Loucy (cell line): ENCODE measurements around the gene RNF157.

Source experiments
- H2AFZ ChIP-seq: fragments of 200-600 bp; sonication (generic); 2 replicates; pipeline ENCODE4 v1.6.0; 2016; ENCODE audit warnings: antibody characterized with exemption, mild to moderate bottlenecking, low read length, moderate library complexity
- H3F3A ChIP-seq: fragments of 200-600 bp; 2 replicates; pipeline ENCODE4 v1.6.0; 2016; ENCODE audit warnings: antibody characterized with exemption, low read depth, mild to moderate bottlenecking
- H3K27me3 ChIP-seq: fragments of 200-600 bp; sonication (generic); 2 replicates; pipeline ENCODE4 v1.6.1; 2014; ENCODE audit warnings: low read length, mild to moderate bottlenecking; ENCODE audit not compliant: insufficient read depth, poor library complexity, severe bottlenecking
- H3K36me3 ChIP-seq: fragments of 200-600 bp; sonication (generic); 2 replicates; pipeline ENCODE4 v1.6.1; 2016; ENCODE audit warnings: low read length; ENCODE audit not compliant: insufficient read depth
- H3K4me1 ChIP-seq: fragments of 200-600 bp; sonication (generic); 2 replicates; pipeline ENCODE4 v1.5.1; 2014; ENCODE audit warnings: low read length, mild to moderate bottlenecking; ENCODE audit not compliant: insufficient read depth, poor library complexity, severe bottlenecking
- H3K4me2 ChIP-seq: fragments of 200-600 bp; sonication (generic); 2 replicates; pipeline ENCODE4 v1.6.0; 2014; ENCODE audit warnings: antibody characterized with exemption, low read length, low read depth, mild to moderate bottlenecking; ENCODE audit not compliant: poor library complexity, severe bottlenecking
- H3K4me3 ChIP-seq: fragments of 200-600 bp; sonication (generic); 2 replicates; pipeline ENCODE4 v1.5.1; 2014; ENCODE audit warnings: low read length, mild to moderate bottlenecking, mixed read lengths; ENCODE audit not compliant: poor library complexity, severe bottlenecking
- H3K79me2 ChIP-seq: fragments of 200-600 bp; sonication (generic); 2 replicates; pipeline ENCODE4 v1.6.1; 2014; ENCODE audit warnings: low read length; ENCODE audit not compliant: insufficient read depth
- H3K9ac ChIP-seq: fragments of 200-600 bp; sonication (generic); 2 replicates; pipeline ENCODE4 v1.6.0; 2014; ENCODE audit warnings: mild to moderate bottlenecking, low read depth, low read length, moderate library complexity; ENCODE audit not compliant: poor library complexity, severe bottlenecking
- H3K9me2 ChIP-seq: fragments of 200-600 bp; sonication (generic); replicated peaks from 2 replicates; pipeline ENCODE4 v1.6.1; 2016; ENCODE audit warnings: low read depth, low read length, mixed read lengths
- H3K9me3 ChIP-seq: fragments of 200-600 bp; sonication (generic); 2 replicates; pipeline ENCODE4 v1.6.1; 2014; ENCODE audit warnings: mild to moderate bottlenecking, antibody characterized with exemption, low read length, low read depth; ENCODE audit not compliant: insufficient read depth
- H4K20me1 ChIP-seq: fragments of 200-600 bp; sonication (generic); 2 replicates; pipeline ENCODE4 v1.6.0; 2014; ENCODE audit warnings: antibody characterized with exemption, low read length, mild to moderate bottlenecking; ENCODE audit not compliant: insufficient read depth, poor library complexity, severe bottlenecking
- EZH2phosphoT487 ChIP-seq: fragments of 200-600 bp; IDR thresholded peaks from 2 replicates; pipeline ENCODE4 v1.6.1; 2018; ENCODE audit warnings: antibody characterized with exemption, mild to moderate bottlenecking, moderate library complexity, borderline replicate concordance
- TF ChIP-seq, protein P1 (sequence below): fragments of 200-600 bp; sonication (generic); conservative IDR thresholded peaks from 2 replicates; pipeline ENCODE4 v1.5.1; 2014; ENCODE audit warnings: mild to moderate bottlenecking, antibody characterized with exemption, low read length

The RNF157 gene

GRCh38 chr17:76272541-76273444 is 32.5 kb upstream of the RNF157 start:
- no peaks in the 10 kb centered on the region for H3K27me3 ChIP-seq
- H3K9me3 ChIP-seq, result no peaks in the 10 kb centered on the region
- H3K36me3 ChIP-seq, result no peaks in the 10 kb centered on the region; the same call in 1 of the 2 replicates
- peaks cover 24% of the 10 kb centered on the region for H3K4me1 ChIP-seq
- H2AFZ ChIP-seq, result no peak overlapping the region
- H4K20me1 ChIP-seq, result peaks cover 22% of the 10 kb centered on the region
- H3K79me2 ChIP-seq, result peaks cover 36% of the 10 kb centered on the region
- H3K9me2 ChIP-seq, result no peaks in the 10 kb centered on the region
- H3F3A ChIP-seq, result no peaks in the 10 kb centered on the region
- no peak for TF ChIP-seq EZH2phosphoT487
- TF ChIP-seq, protein P1, sequence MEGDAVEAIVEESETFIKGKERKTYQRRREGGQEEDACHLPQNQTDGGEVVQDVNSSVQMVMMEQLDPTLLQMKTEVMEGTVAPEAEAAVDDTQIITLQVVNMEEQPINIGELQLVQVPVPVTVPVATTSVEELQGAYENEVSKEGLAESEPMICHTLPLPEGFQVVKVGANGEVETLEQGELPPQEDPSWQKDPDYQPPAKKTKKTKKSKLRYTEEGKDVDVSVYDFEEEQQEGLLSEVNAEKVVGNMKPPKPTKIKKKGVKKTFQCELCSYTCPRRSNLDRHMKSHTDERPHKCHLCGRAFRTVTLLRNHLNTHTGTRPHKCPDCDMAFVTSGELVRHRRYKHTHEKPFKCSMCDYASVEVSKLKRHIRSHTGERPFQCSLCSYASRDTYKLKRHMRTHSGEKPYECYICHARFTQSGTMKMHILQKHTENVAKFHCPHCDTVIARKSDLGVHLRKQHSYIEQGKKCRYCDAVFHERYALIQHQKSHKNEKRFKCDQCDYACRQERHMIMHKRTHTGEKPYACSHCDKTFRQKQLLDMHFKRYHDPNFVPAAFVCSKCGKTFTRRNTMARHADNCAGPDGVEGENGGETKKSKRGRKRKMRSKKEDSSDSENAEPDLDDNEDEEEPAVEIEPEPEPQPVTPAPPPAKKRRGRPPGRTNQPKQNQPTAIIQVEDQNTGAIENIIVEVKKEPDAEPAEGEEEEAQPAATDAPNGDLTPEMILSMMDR, result no peak
- peak overlapping the region; percentile 67 for H3K4me3 ChIP-seq
- peak overlapping the region; percentile 40 for H3K9ac ChIP-seq
- peak overlapping the region; percentile 69 for H3K4me2 ChIP-seq

- Histone ChIP-seq H3K9ac (peak overlapping the region; percentile 64), H2AFZ (no peak overlapping the region), H3K4me1 (peaks cover 31% of the 10 kb centered on the region), H3K4me2 (peak overlapping the region; percentile 69), H3K27me3 (no peaks in the 10 kb centered on the region), H3K4me3 (peak overlapping the region; percentile 67), H3K9me3 (no peaks in the 10 kb centered on the region), H3K79me2 (peaks cover 45% of the 10 kb centered on the region), H3K36me3 (no peaks in the 10 kb centered on the region; the same call in 1 of the 2 replicates), H3F3A (no peaks in the 10 kb centered on the region), H4K20me1 (peaks cover 28% of the 10 kb centered on the region), H3K9me2 (no peaks in the 10 kb centered on the region)
- TF ChIP-seq, protein P1, result no peak
- TF ChIP-seq EZH2phosphoT487, result no peak
These were observed 31.6 kb upstream of the RNF157 start for GRCh38 chr17:76271669-76272540.

GRCh38 chr17:76270770-76271668 is 30.7 kb upstream of the RNF157 start:
- Histone ChIP-seq H3K4me3 (peak overlapping the region; percentile 67), H3K9me2 (no peaks in the 10 kb centered on the region), H3K4me2 (peak overlapping the region; percentile 69), H3K79me2 (peaks cover 54% of the 10 kb centered on the region), H3K36me3 (no peaks in the 10 kb centered on the region; the same call in 1 of the 2 replicates), H4K20me1 (peaks cover 36% of the 10 kb centered on the region), H3K27me3 (no peaks in the 10 kb centered on the region), H3K9ac (peak overlapping the region; percentile 64), H3K4me1 (peaks cover 35% of the 10 kb centered on the region), H3F3A (no peaks in the 10 kb centered on the region), H2AFZ (no peak overlapping the region), H3K9me3 (no peaks in the 10 kb centered on the region)
- TF ChIP-seq EZH2phosphoT487, result no peak
- TF ChIP-seq, protein P1, result no peak
